ENCODE data around the gene TNRC18. TPM values are rescaled to one million over a fixed set of nuclear protein-coding genes. Genes with fewer than 3 reads are reported as not detected.
"Not testable (repeated sequence)": the region's sequence is repeated elsewhere in the genome, so short reads cannot be mapped to it uniquely, and the experiment has no call there.

The TNRC18 gene
- total RNA-seq, 1 donor from 2014 or later: 198 TPM

- Mint-ChIP-seq H3K4me1 (ENCODE audit: unreplicated experiment) (no peaks in the 10 kb centered on the region), H3K9me3 (ENCODE audit: unreplicated experiment) (no peaks in the 10 kb centered on the region), H3K36me3 (ENCODE audit: unreplicated experiment) (peaks cover 5% of the 10 kb centered on the region), H3K4me3 (ENCODE audit: unreplicated experiment) (no peak overlapping the region), H3K27ac (ENCODE audit: unreplicated experiment) (no peak overlapping the region), H3K27me3 (ENCODE audit: unreplicated experiment) (no peaks in the 10 kb centered on the region)
- no peak for TF ChIP-seq CTCF (IDR thresholded peaks at IDR 0.05)
- no peak for DNase-seq (ENCODE audit: extremely low spot score, unreplicated experiment)
These were observed 126.9 kb downstream of the TNRC18 start for GRCh38 chr7:5296611-5297226.

- DNase-seq (ENCODE audit: extremely low spot score, unreplicated experiment): no peak
- Mint-ChIP-seq H3K4me3 (ENCODE audit: unreplicated experiment) (no peak overlapping the region), H3K27me3 (ENCODE audit: unreplicated experiment) (no peaks in the 10 kb centered on the region), H3K36me3 (ENCODE audit: unreplicated experiment) (peaks cover 5% of the 10 kb centered on the region), H3K4me1 (ENCODE audit: unreplicated experiment) (no peaks in the 10 kb centered on the region), H3K27ac (ENCODE audit: unreplicated experiment) (no peak overlapping the region), H3K9me3 (ENCODE audit: unreplicated experiment) (no peaks in the 10 kb centered on the region)
- TF ChIP-seq CTCF (IDR thresholded peaks at IDR 0.05): no peak
These were observed 127.5 kb downstream of the TNRC18 start for GRCh38 chr7:5296015-5296610.

GRCh38 chr7:5295039-5296014 is 128.3 kb downstream of the TNRC18 start:
- DNase-seq (ENCODE audit: extremely low spot score, unreplicated experiment): no peak
- peaks cover 5% of the 10 kb centered on the region for H3K36me3 Mint-ChIP-seq (ENCODE audit: unreplicated experiment)
- TF ChIP-seq CTCF (IDR thresholded peaks at IDR 0.05): no peak
- no peak overlapping the region for H3K4me3 Mint-ChIP-seq (ENCODE audit: unreplicated experiment)
- no peak overlapping the region for H3K27ac Mint-ChIP-seq (ENCODE audit: unreplicated experiment)
- no peaks in the 10 kb centered on the region for H3K9me3 Mint-ChIP-seq (ENCODE audit: unreplicated experiment)
- no peaks in the 10 kb centered on the region for H3K27me3 Mint-ChIP-seq (ENCODE audit: unreplicated experiment)
- no peaks in the 10 kb centered on the region for H3K4me1 Mint-ChIP-seq (ENCODE audit: unreplicated experiment)

GRCh38 chr7:5294169-5294987 is 129.3 kb downstream of the TNRC18 start:
- H3K27me3 Mint-ChIP-seq (ENCODE audit: unreplicated experiment): no peaks in the 10 kb centered on the region
- H3K27ac Mint-ChIP-seq (ENCODE audit: unreplicated experiment): no peak overlapping the region
- peaks cover 5% of the 10 kb centered on the region for H3K36me3 Mint-ChIP-seq (ENCODE audit: unreplicated experiment)
- TF ChIP-seq CTCF (IDR thresholded peaks at IDR 0.05): no peak
- H3K9me3 Mint-ChIP-seq (ENCODE audit: unreplicated experiment): no peaks in the 10 kb centered on the region
- H3K4me3 Mint-ChIP-seq (ENCODE audit: unreplicated experiment): no peak overlapping the region
- H3K4me1 Mint-ChIP-seq (ENCODE audit: unreplicated experiment): no peaks in the 10 kb centered on the region
- DNase-seq (ENCODE audit: extremely low spot score, unreplicated experiment): no peak

GRCh38 chr7:5291711-5292335 is 131.8 kb downstream of the TNRC18 start:
- DNase-seq (ENCODE audit: extremely low spot score, unreplicated experiment); H3K4me3 Mint-ChIP-seq (ENCODE audit: unreplicated experiment): not testable (repeated sequence)

More at GRCh38 chr7:5291711-5292335, 131.8 kb downstream of the TNRC18 start:
- not testable (repeated sequence) for H3K27me3 Mint-ChIP-seq (ENCODE audit: unreplicated experiment); H3K4me1 Mint-ChIP-seq (ENCODE audit: unreplicated experiment); H3K36me3 Mint-ChIP-seq (ENCODE audit: unreplicated experiment); H3K27ac Mint-ChIP-seq (ENCODE audit: unreplicated experiment); H3K9me3 Mint-ChIP-seq (ENCODE audit: unreplicated experiment)
